ENCODE data around the gene TMEM237. TPM values are rescaled to one million over a fixed set of nuclear protein-coding genes. Genes with fewer than 3 reads are reported as not detected.

The TMEM237 gene
- total RNA-seq, 5 donors from 2014 or later (not counting 1 experiment from before 2014, with no cell fraction given): 4.5 to 10.1 (median 7.8) TPM

DNA sequence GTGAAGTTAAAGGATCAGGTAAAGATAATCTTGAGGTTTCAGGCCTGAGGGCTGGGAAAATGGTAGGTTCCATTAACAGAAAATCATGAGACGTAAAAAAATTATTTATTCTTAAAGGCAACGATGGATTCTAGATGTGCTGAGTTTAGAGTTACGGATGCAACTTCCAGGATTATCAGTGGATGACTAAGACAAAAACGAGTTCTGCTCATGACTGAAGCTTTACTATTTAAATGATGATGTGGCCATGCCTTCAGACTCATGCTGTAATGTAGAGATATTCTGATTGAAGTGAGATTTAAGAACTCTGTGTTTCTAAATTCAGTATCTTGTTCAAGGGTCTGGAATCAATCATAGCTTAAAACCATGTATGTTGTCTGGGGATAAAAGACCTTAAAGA, 5.0 kb downstream of the TMEM237 start:
- H3K27me3 ChIP-seq (replicated peaks in 1 of 2; ENCODE audit: control insufficient read depth in 2 of 2, extremely low read depth in 1 of 2, insufficient read depth in 2 of 2, low read length in 1 of 2): no peaks in the 10 kb centered on the region
- WGBS (ENCODE audit: insufficient coverage): 80% methylated on average over 4 of the region's 4 CpGs
- Mint-ChIP-seq H3K27me3 (no peaks in the 10 kb centered on the region), H3K36me3 (peaks cover 18% of the 10 kb centered on the region), H3K27ac (no peak overlapping the region), H3K9me3 (no peaks in the 10 kb centered on the region), H3K4me1 (peaks cover 6 to 8% (median 6%) of the 10 kb centered on the region in 3 donors), H3K4me3 (no peak overlapping the region)
- no peaks in the 10 kb centered on the region for H3K9me3 ChIP-seq
- H3K27ac ChIP-seq (ENCODE audit: low read length): no peak overlapping the region
- H3K36me3 ChIP-seq (ENCODE audit: control insufficient read depth in 2 of 2, extremely low read depth in 1 of 2, insufficient read depth in 1 of 2, low read length in 1 of 2): no peaks in the 10 kb centered on the region
- ChIA-PET POLR2A (interaction anchor here in 1 of 2 donors (0.6 kb wide), 1 partner anchor 720 kb away, joined by 4 read pairs; no protein-coding TSS in a partner anchor), CTCF (no interaction called here)
- no peak overlapping the region for H3K4me3 ChIP-seq (ENCODE audit: control insufficient read depth in 1 of 2, extremely low read depth in 1 of 2, low read length in 1 of 2)
- H3K4me1 ChIP-seq (ENCODE audit: control insufficient read depth in 1 of 2, extremely low read depth in 1 of 2, insufficient read depth in 2 of 2, low read length in 2 of 2): peaks cover 2% of the 10 kb centered on the region in 2 experiments
- no peak for ATAC-seq (replicated peaks in 1 of 4)
- no peak for DNase-seq

DNA sequence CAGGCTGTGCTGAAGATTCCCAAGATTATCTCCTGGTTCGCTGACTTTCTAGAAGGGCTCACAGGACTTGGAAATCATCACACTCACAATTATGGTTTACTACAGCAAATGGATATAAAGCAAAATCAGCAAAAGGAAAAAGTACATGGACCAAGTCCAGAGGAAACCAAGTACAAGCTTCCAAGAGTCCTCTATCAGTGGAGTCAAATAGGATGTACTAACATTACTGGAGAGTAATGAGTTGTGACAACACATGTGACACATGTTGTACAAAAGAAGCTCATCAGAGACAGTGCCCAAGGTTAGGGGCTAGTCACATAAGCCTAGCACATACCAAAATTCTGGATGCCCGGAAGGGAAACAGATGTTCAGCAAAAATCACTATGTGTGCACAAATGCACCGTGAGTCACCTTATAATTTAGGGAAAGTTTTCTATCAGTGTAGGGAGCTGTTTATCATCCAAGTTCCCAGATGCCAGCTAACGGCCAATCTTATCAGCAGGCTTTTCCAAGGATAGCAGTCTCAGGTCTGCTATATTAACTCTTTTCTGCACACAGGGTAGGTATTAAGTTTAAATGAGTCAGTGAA, 9.5 kb downstream of the TMEM237 start:
- no peak overlapping the region for H3K4me3 Mint-ChIP-seq
- peaks cover 33% of the 10 kb centered on the region for H3K36me3 Mint-ChIP-seq
- ChIA-PET CTCF (interaction anchor here (0.6 to 0.8 kb wide), 2 partner anchors 10 to 593 kb away, joined by 3 to 4 read pairs; partner anchors contain the start of gene TMEM237 (in 1 of the 2)), POLR2A (interaction anchor here in 1 of 2 donors (0.7 kb wide), 1 partner anchor 12 kb away, joined by 3 read pairs; no protein-coding TSS in a partner anchor)
- WGBS (ENCODE audit: insufficient coverage): 100% methylated on average over 1 of the region's 4 CpGs
- Histone ChIP-seq H3K9me3 (no peaks in the 10 kb centered on the region), H3K4me1 (ENCODE audit: control insufficient read depth in 1 of 2, extremely low read depth in 1 of 2, insufficient read depth in 2 of 2, low read length in 2 of 2) (no peaks in the 10 kb centered on the region), H3K36me3 (ENCODE audit: control insufficient read depth in 2 of 2, extremely low read depth in 1 of 2, insufficient read depth in 1 of 2, low read length in 1 of 2) (peaks cover 6 to 7% of the 10 kb centered on the region in 2 donors), H3K4me3 (ENCODE audit: control insufficient read depth in 1 of 2, extremely low read depth in 1 of 2, low read length in 1 of 2) (no peak overlapping the region), H3K27me3 (replicated peaks in 1 of 2; ENCODE audit: control insufficient read depth in 2 of 2, extremely low read depth in 1 of 2, insufficient read depth in 2 of 2, low read length in 1 of 2) (no peaks in the 10 kb centered on the region), H3K27ac (ENCODE audit: low read length) (no peak overlapping the region)
- no peak overlapping the region for H3K27ac Mint-ChIP-seq
- H3K9me3 Mint-ChIP-seq: no peaks in the 10 kb centered on the region
- H3K4me1 Mint-ChIP-seq: no peaks in the 10 kb centered on the region
- ATAC-seq (replicated peaks in 1 of 4) (no peak), DNase-seq (no peak)
- no peaks in the 10 kb centered on the region for H3K27me3 Mint-ChIP-seq

DNA sequence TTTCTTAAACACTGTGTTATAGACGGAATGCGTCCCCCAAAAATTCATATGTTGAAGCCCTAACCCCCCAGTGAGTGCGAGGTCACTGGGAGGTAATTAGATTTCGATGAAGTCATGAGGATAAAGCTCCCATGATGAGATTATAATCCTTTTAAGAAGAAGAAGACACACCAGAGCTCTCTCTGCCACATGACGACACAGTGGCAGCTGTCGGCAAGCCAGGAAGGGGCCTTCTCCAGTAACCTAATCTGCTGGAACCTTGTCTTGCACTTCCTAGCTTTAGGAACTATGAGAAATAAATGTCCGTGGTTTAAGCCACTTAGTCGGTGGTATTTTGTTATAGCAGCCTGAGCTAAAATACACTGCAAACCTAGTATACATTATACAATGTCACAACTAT, 12.3 kb downstream of the TMEM237 start:
- ATAC-seq (replicated peaks in 1 of 4) (no peak), DNase-seq (no peak)
- CTCF ChIA-PET: no interaction called here
- Histone ChIP-seq H3K27ac (ENCODE audit: low read length) (no peak overlapping the region), H3K36me3 (ENCODE audit: control insufficient read depth in 2 of 2, extremely low read depth in 1 of 2, insufficient read depth in 1 of 2, low read length in 1 of 2) (peaks cover 6 to 8% of the 10 kb centered on the region in 2 donors), H3K27me3 (replicated peaks in 1 of 2; ENCODE audit: control insufficient read depth in 2 of 2, extremely low read depth in 1 of 2, insufficient read depth in 2 of 2, low read length in 1 of 2) (no peaks in the 10 kb centered on the region), H3K4me3 (ENCODE audit: control insufficient read depth in 1 of 2, extremely low read depth in 1 of 2, low read length in 1 of 2) (no peak overlapping the region), H3K9me3 (no peaks in the 10 kb centered on the region), H3K4me1 (ENCODE audit: control insufficient read depth in 1 of 2, extremely low read depth in 1 of 2, insufficient read depth in 2 of 2, low read length in 2 of 2) (no peaks in the 10 kb centered on the region)
- no peak overlapping the region for H3K4me3 Mint-ChIP-seq
- 100% methylated on average over 1 of the region's 8 CpGs for WGBS (ENCODE audit: insufficient coverage)
- H3K36me3 Mint-ChIP-seq: peaks cover 27% of the 10 kb centered on the region
- no peaks in the 10 kb centered on the region for H3K9me3 Mint-ChIP-seq
- no peaks in the 10 kb centered on the region for H3K4me1 Mint-ChIP-seq
- H3K27ac Mint-ChIP-seq: no peak overlapping the region
- POLR2A ChIA-PET: no interaction called here
- H3K27me3 Mint-ChIP-seq: no peaks in the 10 kb centered on the region

DNA sequence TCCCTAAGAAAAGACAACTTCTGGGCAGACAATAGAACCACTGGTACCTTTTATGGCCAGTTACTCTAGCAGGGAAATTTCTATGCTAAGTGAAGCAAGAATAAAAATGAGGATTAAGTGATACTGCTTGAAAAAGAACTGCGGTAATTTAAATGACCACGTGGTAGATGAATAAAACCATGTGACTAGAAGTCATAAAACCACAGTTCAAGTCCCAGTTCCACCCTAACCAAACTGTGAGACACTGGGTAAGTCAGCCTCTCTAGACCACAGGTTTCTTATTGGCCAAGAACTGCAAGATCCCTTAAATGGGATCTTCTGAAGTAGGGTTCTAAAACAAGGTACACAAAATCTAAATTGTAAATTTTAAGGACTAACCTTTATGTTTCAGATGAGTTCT, 12.7 kb downstream of the TMEM237 start:
- Mint-ChIP-seq H3K9me3 (no peaks in the 10 kb centered on the region), H3K36me3 (peaks cover 26% of the 10 kb centered on the region), H3K27me3 (no peaks in the 10 kb centered on the region), H3K4me3 (no peak overlapping the region), H3K4me1 (no peaks in the 10 kb centered on the region), H3K27ac (no peak overlapping the region)
- Histone ChIP-seq H3K36me3 (ENCODE audit: control insufficient read depth in 2 of 2, extremely low read depth in 1 of 2, insufficient read depth in 1 of 2, low read length in 1 of 2) (peaks cover 6 to 8% of the 10 kb centered on the region in 2 donors), H3K4me1 (ENCODE audit: control insufficient read depth in 1 of 2, extremely low read depth in 1 of 2, insufficient read depth in 2 of 2, low read length in 2 of 2) (no peaks in the 10 kb centered on the region), H3K9me3 (no peaks in the 10 kb centered on the region), H3K27ac (ENCODE audit: low read length) (no peak overlapping the region), H3K4me3 (ENCODE audit: control insufficient read depth in 1 of 2, extremely low read depth in 1 of 2, low read length in 1 of 2) (no peak overlapping the region), H3K27me3 (replicated peaks in 1 of 2; ENCODE audit: control insufficient read depth in 2 of 2, extremely low read depth in 1 of 2, insufficient read depth in 2 of 2, low read length in 1 of 2) (no peaks in the 10 kb centered on the region)
- WGBS (ENCODE audit: insufficient coverage): no CpG with 5 or more reads among the region's 2 CpGs
- DNase-seq (no peak), ATAC-seq (replicated peaks in 1 of 4) (no peak)
- CTCF ChIA-PET: no interaction called here
- POLR2A ChIA-PET: no interaction called here

DNA sequence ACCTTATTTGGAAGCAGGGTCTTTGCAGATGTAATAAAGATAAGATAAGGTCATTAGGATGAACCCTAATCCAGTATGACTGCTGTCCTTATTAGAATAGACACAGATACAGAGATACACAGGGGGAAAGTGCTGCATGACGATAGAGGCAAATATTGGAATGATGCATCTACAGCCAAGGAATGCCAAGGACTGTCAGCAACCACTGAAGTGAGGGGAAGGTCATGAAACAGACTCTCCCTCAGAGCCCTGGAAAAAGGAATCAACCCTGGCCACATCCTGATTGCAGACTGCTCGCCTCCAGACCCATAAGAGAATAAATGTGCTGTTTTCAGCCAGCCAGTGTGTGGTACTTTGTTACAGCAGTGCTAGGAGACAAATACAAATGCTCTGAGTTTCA, 14.8 kb downstream of the TMEM237 start:
- 100% methylated on average over 1 of the region's 2 CpGs for WGBS (ENCODE audit: insufficient coverage)
- DNase-seq (no peak), ATAC-seq (replicated peaks in 1 of 4) (no peak)
- ChIA-PET POLR2A (no interaction called here), CTCF (no interaction called here)
- Mint-ChIP-seq H3K4me1 (no peaks in the 10 kb centered on the region), H3K9me3 (no peaks in the 10 kb centered on the region), H3K36me3 (peaks cover 28% of the 10 kb centered on the region), H3K4me3 (no peak overlapping the region), H3K27ac (no peak overlapping the region), H3K27me3 (no peaks in the 10 kb centered on the region)
- Histone ChIP-seq H3K27ac (ENCODE audit: low read length) (no peak overlapping the region), H3K36me3 (ENCODE audit: control insufficient read depth in 2 of 2, extremely low read depth in 1 of 2, insufficient read depth in 1 of 2, low read length in 1 of 2) (peaks cover 6 to 8% of the 10 kb centered on the region in 2 donors), H3K27me3 (replicated peaks in 1 of 2; ENCODE audit: control insufficient read depth in 2 of 2, extremely low read depth in 1 of 2, insufficient read depth in 2 of 2, low read length in 1 of 2) (no peaks in the 10 kb centered on the region), H3K9me3 (no peaks in the 10 kb centered on the region), H3K4me1 (ENCODE audit: control insufficient read depth in 1 of 2, extremely low read depth in 1 of 2, insufficient read depth in 2 of 2, low read length in 2 of 2) (no peaks in the 10 kb centered on the region), H3K4me3 (ENCODE audit: control insufficient read depth in 1 of 2, extremely low read depth in 1 of 2, low read length in 1 of 2) (no peak overlapping the region)

DNA sequence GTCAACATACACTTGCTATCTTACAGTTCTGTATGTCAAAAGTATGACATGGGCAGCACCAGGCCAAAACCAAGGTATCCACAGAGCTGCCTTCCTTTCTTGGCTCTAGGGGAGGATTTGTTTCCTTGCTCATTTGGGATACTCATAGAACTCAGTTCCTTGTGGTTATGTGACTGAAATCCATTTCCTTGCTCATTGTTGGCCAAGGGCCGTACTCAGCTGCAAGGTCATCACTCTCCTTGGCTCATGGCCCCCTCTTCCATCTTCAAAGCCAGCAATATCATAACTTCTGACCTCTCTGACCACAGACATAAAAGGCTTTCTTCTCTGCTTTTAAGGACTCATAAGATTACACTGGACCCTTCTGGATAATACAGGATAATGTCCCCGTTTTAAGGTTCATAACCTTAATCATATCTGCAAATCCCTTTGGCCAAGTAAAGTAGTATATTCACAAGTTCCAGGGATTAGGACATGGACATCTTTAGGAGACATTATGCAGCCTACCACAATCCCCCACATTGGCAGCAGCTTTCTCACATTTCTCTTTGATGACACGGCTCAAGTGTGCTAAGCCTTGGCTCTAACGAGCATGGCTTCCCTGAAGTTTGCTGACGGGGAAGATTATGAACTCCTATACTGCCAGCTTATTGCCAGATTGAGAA, 20.9 kb downstream of the TMEM237 start:
- ChIA-PET POLR2A (no interaction called here), CTCF (no interaction called here)
- no peaks in the 10 kb centered on the region for H3K4me1 ChIP-seq (ENCODE audit: control insufficient read depth in 1 of 2, extremely low read depth in 1 of 2, insufficient read depth in 2 of 2, low read length in 2 of 2)
- no peak overlapping the region for H3K27ac Mint-ChIP-seq
- H3K27ac ChIP-seq (ENCODE audit: low read length): no peak overlapping the region
- no peak overlapping the region for H3K4me3 Mint-ChIP-seq
- peaks cover 12% of the 10 kb centered on the region for H3K36me3 Mint-ChIP-seq
- H3K27me3 ChIP-seq (replicated peaks in 1 of 2; ENCODE audit: control insufficient read depth in 2 of 2, extremely low read depth in 1 of 2, insufficient read depth in 2 of 2, low read length in 1 of 2): no peaks in the 10 kb centered on the region
- H3K4me3 ChIP-seq (ENCODE audit: control insufficient read depth in 1 of 2, extremely low read depth in 1 of 2, low read length in 1 of 2): no peak overlapping the region
- no peaks in the 10 kb centered on the region for H3K27me3 Mint-ChIP-seq
- 97% methylated on average over 3 of the region's 5 CpGs for WGBS (ENCODE audit: insufficient coverage)
- H3K9me3 ChIP-seq: no peaks in the 10 kb centered on the region
- DNase-seq: no peak
- no peaks in the 10 kb centered on the region for H3K9me3 Mint-ChIP-seq
- ATAC-seq (replicated peaks in 1 of 4): no peak
- H3K36me3 ChIP-seq (ENCODE audit: control insufficient read depth in 2 of 2, extremely low read depth in 1 of 2, insufficient read depth in 1 of 2, low read length in 1 of 2): no peaks in the 10 kb centered on the region
- no peaks in the 10 kb centered on the region for H3K4me1 Mint-ChIP-seq

Measured in T-cell (primary cell).